MM.1S (cell line): Measurements from ENCODE around the gene SLC12A4.

Experiments
- DNase-seq: peaks from one replicate; pipeline ENCODE4 v3.0.0-alpha.2; 2015
- H2AFZ ChIP-seq: fragments of 300-600 bp; sonication (generic); 2 replicates; pipeline ENCODE4 v1.6.0; 2016; ENCODE audit warnings: antibody characterized with exemption, low read length
- H3F3A ChIP-seq: fragments of 300-600 bp; sonication (generic); 2 replicates; pipeline ENCODE4 v1.6.1; 2016; ENCODE audit warnings: mild to moderate bottlenecking, antibody characterized with exemption, low read length, moderate library complexity, mixed read lengths; ENCODE audit not compliant: insufficient read depth
- H3K27ac ChIP-seq: fragments of 300-600 bp; sonication (generic); 2 replicates; pipeline ENCODE4 v1.5.1; 2016; ENCODE audit warnings: mild to moderate bottlenecking, low read length
- H3K27me3 ChIP-seq: fragments of 300-600 bp; sonication (generic); replicated peaks from 2 replicates; pipeline ENCODE4 v1.6.0; 2016; ENCODE audit warnings: low read length; ENCODE audit not compliant: insufficient read depth
- H3K36me3 ChIP-seq: fragments of 300-600 bp; sonication (generic); replicated peaks from 2 replicates; pipeline ENCODE4 v1.6.1; 2016; ENCODE audit warnings: mild to moderate bottlenecking, low read length, mixed read lengths; ENCODE audit not compliant: insufficient read depth
- H3K4me1 ChIP-seq: fragments of 300-600 bp; sonication (generic); 2 replicates; pipeline ENCODE4 v1.6.1; 2016; ENCODE audit warnings: low read length, mixed read lengths
- H3K4me2 ChIP-seq: fragments of 300-600 bp; sonication (generic); 2 replicates; pipeline ENCODE4 v1.6.0; 2016; ENCODE audit warnings: low read depth, low read length
- H3K4me3 ChIP-seq: fragments of 300-600 bp; sonication (generic); 2 replicates; pipeline ENCODE4 v1.5.1; 2016; ENCODE audit warnings: low read length, mixed read lengths
- H3K79me2 ChIP-seq: fragments of 300-600 bp; sonication (generic); 2 replicates; pipeline ENCODE4 v1.6.1; 2016; ENCODE audit warnings: mixed run types, low read length, mixed read lengths
- H3K9ac ChIP-seq: fragments of 300-600 bp; sonication (generic); 2 replicates; pipeline ENCODE4 v1.6.1; 2016; ENCODE audit warnings: low read length, mixed read lengths
- H3K9me2 ChIP-seq: fragments of 300-600 bp; sonication (generic); replicated peaks from 2 replicates; pipeline ENCODE4 v1.6.1; 2016; ENCODE audit warnings: mild to moderate bottlenecking, low read length, mixed read lengths; ENCODE audit not compliant: insufficient read depth
- H3K9me3 ChIP-seq: fragments of 300-600 bp; sonication (generic); replicated peaks from 2 replicates; pipeline ENCODE4 v1.6.1; 2016; ENCODE audit warnings: mild to moderate bottlenecking, low read length, mixed read lengths; ENCODE audit not compliant: insufficient read depth
- H4K20me1 ChIP-seq: fragments of 300-600 bp; sonication (generic); 2 replicates; pipeline ENCODE4 v1.6.1; 2016; ENCODE audit warnings: mild to moderate bottlenecking, low read length, moderate library complexity, mixed read lengths; ENCODE audit not compliant: insufficient read depth
- CTCF ChIP-seq: fragments of 300-600 bp; sonication (generic); IDR thresholded peaks from 2 replicates; pipeline ENCODE4 v1.5.1; 2016; ENCODE audit warnings: antibody characterized with exemption, low read length, mixed read lengths
- EZH2 ChIP-seq: fragments of 300-600 bp; sonication (generic); optimal IDR thresholded peaks from 2 replicates; pipeline ENCODE3; 2017; ENCODE audit warnings: low read depth, mild to moderate bottlenecking, antibody characterized with exemption, low read length, mixed read lengths
- EZH2phosphoT487 ChIP-seq: fragments of 300-600 bp; sonication (generic); IDR thresholded peaks from 2 replicates; pipeline ENCODE4 v1.6.1; 2018; ENCODE audit warnings: antibody characterized with exemption, low read length

SLC12A4 gene

GRCh38 chr16:67922740-67923139, 45.7 kb downstream of the SLC12A4 start:
- no peaks in the 10 kb centered on the region for H3F3A ChIP-seq
- H3K27ac ChIP-seq: no peak overlapping the region
- H3K36me3 ChIP-seq: no peaks in the 10 kb centered on the region
- no peak for DNase-seq
- H3K9ac ChIP-seq: no peak overlapping the region
- no peak overlapping the region for H3K4me2 ChIP-seq
- TF ChIP-seq EZH2 (no peak), EZH2phosphoT487 (no peak), CTCF (no peak)
- no peaks in the 10 kb centered on the region for H3K4me1 ChIP-seq
- H3K4me3 ChIP-seq: no peak overlapping the region
- peaks cover 7% of the 10 kb centered on the region for H3K79me2 ChIP-seq
- H3K9me2 ChIP-seq: no peaks in the 10 kb centered on the region
- no peaks in the 10 kb centered on the region for H4K20me1 ChIP-seq
- no peak overlapping the region for H2AFZ ChIP-seq
- no peaks in the 10 kb centered on the region for H3K27me3 ChIP-seq
- no peaks in the 10 kb centered on the region for H3K9me3 ChIP-seq

DNA sequence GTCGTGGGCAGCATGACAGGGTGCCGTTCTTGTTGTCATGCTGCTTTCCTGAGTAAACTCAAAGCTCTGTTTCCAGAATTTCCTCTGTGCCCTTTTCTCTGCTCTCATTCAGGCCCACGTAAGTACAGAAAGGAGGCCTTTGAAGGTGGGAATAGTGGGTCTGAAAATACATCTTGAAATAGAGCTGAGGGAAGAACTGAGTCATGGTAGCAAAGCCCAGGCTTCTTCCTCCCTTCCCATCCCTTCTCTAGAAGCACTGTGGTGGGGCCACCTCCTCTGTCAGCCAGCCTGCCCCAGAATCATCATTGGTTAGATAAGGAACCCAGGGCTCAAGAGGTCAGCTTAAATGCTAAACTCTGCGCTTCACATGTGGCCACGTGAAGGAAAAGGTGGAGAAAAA, 46.2 kb downstream of the SLC12A4 start:
- Histone ChIP-seq H3K79me2 (peaks cover 7% of the 10 kb centered on the region), H3K9me2 (no peaks in the 10 kb centered on the region), H3K9me3 (no peaks in the 10 kb centered on the region), H3F3A (no peaks in the 10 kb centered on the region), H3K27me3 (no peaks in the 10 kb centered on the region), H3K36me3 (no peaks in the 10 kb centered on the region), H2AFZ (no peak overlapping the region), H4K20me1 (no peaks in the 10 kb centered on the region), H3K9ac (no peak overlapping the region), H3K4me3 (no peak overlapping the region), H3K4me2 (no peak overlapping the region), H3K4me1 (no peaks in the 10 kb centered on the region), H3K27ac (no peak overlapping the region)
- no peak for DNase-seq
- TF ChIP-seq CTCF (no peak), EZH2 (no peak), EZH2phosphoT487 (no peak)

GRCh38 chr16:67919622-67920221, 48.7 kb downstream of the SLC12A4 start:
- no peak for DNase-seq
- Histone ChIP-seq H4K20me1 (no peaks in the 10 kb centered on the region), H3K9me3 (no peaks in the 10 kb centered on the region)

More at GRCh38 chr16:67919622-67920221, 48.7 kb downstream of the SLC12A4 start:
- H3K9me2 ChIP-seq: no peaks in the 10 kb centered on the region
- no peaks in the 10 kb centered on the region for H3K27me3 ChIP-seq
- H3K36me3 ChIP-seq: no peaks in the 10 kb centered on the region
- no peak overlapping the region for H3K4me2 ChIP-seq
- peaks cover 9% of the 10 kb centered on the region for H3K79me2 ChIP-seq
- no peak overlapping the region for H3K27ac ChIP-seq
- no peak overlapping the region for H3K4me3 ChIP-seq
- H3F3A ChIP-seq: no peaks in the 10 kb centered on the region
- TF ChIP-seq EZH2phosphoT487 (no peak), EZH2 (no peak), CTCF (no peak)
- no peak overlapping the region for H2AFZ ChIP-seq
- H3K9ac ChIP-seq: no peak overlapping the region
- H3K4me1 ChIP-seq: no peaks in the 10 kb centered on the region
